Activated CD4-positive, alpha-beta T cell treated with anti-CD3 and anti-CD28 coated beads, Interleukin-2, amount 10 ng/mL, durations not matched to agents 24 days and 14 days (primary cell): Measurements from ENCODE around the gene TRUB1. TPM values are rescaled to one million over a fixed set of nuclear protein-coding genes. Genes with fewer than 3 reads are reported as not detected.

Source experiments
- DNase-seq: peaks from one replicate; pipeline ENCODE4 v3.0.0; 2022
- H3K27ac Mint-ChIP-seq: one replicate; pipeline ENCODE4 v1.8.0; 2022; ENCODE audit warnings: mild to moderate bottlenecking, mixed read lengths
- H3K27me3 Mint-ChIP-seq: one replicate; pipeline ENCODE4 v1.8.0; 2022; ENCODE audit warnings: mixed read lengths
- H3K36me3 Mint-ChIP-seq: one replicate; pipeline ENCODE4 v1.8.0; 2022; ENCODE audit warnings: low read depth, mild to moderate bottlenecking, mixed read lengths
- H3K4me1 Mint-ChIP-seq: one replicate; pipeline ENCODE4 v1.8.0; 2021; ENCODE audit warnings: mixed read lengths
- H3K4me3 Mint-ChIP-seq: one replicate; pipeline ENCODE4 v1.8.0; 2022; ENCODE audit warnings: mild to moderate bottlenecking, moderate library complexity, mixed read lengths
- H3K9me3 Mint-ChIP-seq: one replicate; pipeline ENCODE4 v1.8.0; 2021; ENCODE audit warnings: mixed read lengths
- intact Hi-C: fragments of 100-400 bp; cut with micrococcal nuclease; formaldehyde crosslinking; loops from one replicate; pipeline ENCODE4 v1.15.1; 2023
- total RNA-seq: library from RNA; stranded (reverse); gene quantifications from 2 replicates; pipeline ENCODE4 v1.2.3, GENCODE V29; 2022

The TRUB1 gene
- total RNA-seq, 1 donor from 2014 or later = 20.9 TPM

GRCh38 chr10:114973306-114973705 lies 35.3 kb downstream of the TRUB1 start:
- Mint-ChIP-seq H3K27ac (no peak overlapping the region), H3K36me3 (peaks cover 20% of the 10 kb centered on the region), H3K4me1 (peaks cover 8% of the 10 kb centered on the region), H3K9me3 (no peaks in the 10 kb centered on the region), H3K27me3 (no peaks in the 10 kb centered on the region), H3K4me3 (no peak overlapping the region)
- intact Hi-C loops = no loop called here
- DNase-seq = no peak

- intact Hi-C loops = no loop called here
- Mint-ChIP-seq H3K4me3 (no peak overlapping the region), H3K27ac (no peak overlapping the region), H3K36me3 (peaks cover 19% of the 10 kb centered on the region), H3K27me3 (no peaks in the 10 kb centered on the region), H3K4me1 (peaks cover 6% of the 10 kb centered on the region), H3K9me3 (no peaks in the 10 kb centered on the region)
- no peak for DNase-seq
These were observed 36.0 kb downstream of the TRUB1 start for GRCh38 chr10:114973997-114974396.

GRCh38 chr10:114974625-114975024 lies 36.6 kb downstream of the TRUB1 start:
- intact Hi-C loops = no loop called here

GRCh38 chr10:114975091-114975490 lies 37.1 kb downstream of the TRUB1 start:
- intact Hi-C loops = no loop called here
- H3K9me3 Mint-ChIP-seq = no peaks in the 10 kb centered on the region

More at GRCh38 chr10:114974625-114975024, 36.6 kb downstream of the TRUB1 start:
- Mint-ChIP-seq H3K4me3 (no peak overlapping the region), H3K27ac (no peak overlapping the region), H3K9me3 (no peaks in the 10 kb centered on the region), H3K27me3 (no peaks in the 10 kb centered on the region), H3K4me1 (peaks cover 6% of the 10 kb centered on the region), H3K36me3 (peaks cover 19% of the 10 kb centered on the region)
- DNase-seq = no peak

GRCh38 chr10:114982989-114983388 lies 45.0 kb downstream of the TRUB1 start:
- H3K36me3 Mint-ChIP-seq = peaks cover 34% of the 10 kb centered on the region
- intact Hi-C loops = no loop called here
- H3K9me3 Mint-ChIP-seq = peaks cover 19% of the 10 kb centered on the region
- no peak overlapping the region for H3K27ac Mint-ChIP-seq
- H3K4me3 Mint-ChIP-seq = no peak overlapping the region
- DNase-seq = no peak
- no peaks in the 10 kb centered on the region for H3K27me3 Mint-ChIP-seq
- H3K4me1 Mint-ChIP-seq = no peaks in the 10 kb centered on the region

More at GRCh38 chr10:114975091-114975490, 37.1 kb downstream of the TRUB1 start:
- no peak for DNase-seq
- Mint-ChIP-seq H3K4me1 (peaks cover 6% of the 10 kb centered on the region), H3K27me3 (no peaks in the 10 kb centered on the region), H3K36me3 (peaks cover 19% of the 10 kb centered on the region), H3K27ac (no peak overlapping the region), H3K4me3 (no peak overlapping the region)

- H3K4me1 Mint-ChIP-seq = no peaks in the 10 kb centered on the region
- DNase-seq = no peak
- intact Hi-C loops = no loop called here
- H3K36me3 Mint-ChIP-seq = peaks cover 19% of the 10 kb centered on the region
- H3K27me3 Mint-ChIP-seq = no peaks in the 10 kb centered on the region
- no peak overlapping the region for H3K4me3 Mint-ChIP-seq
- peaks cover 16% of the 10 kb centered on the region for H3K9me3 Mint-ChIP-seq
- no peak overlapping the region for H3K27ac Mint-ChIP-seq
These were observed 50.0 kb downstream of the TRUB1 start for GRCh38 chr10:114987995-114988394.

GRCh38 chr10:114990586-114990985 lies 52.6 kb downstream of the TRUB1 start:
- Mint-ChIP-seq H3K27me3 (no peaks in the 10 kb centered on the region), H3K4me1 (no peaks in the 10 kb centered on the region), H3K27ac (no peak overlapping the region), H3K36me3 (peaks cover 3% of the 10 kb centered on the region), H3K4me3 (no peak overlapping the region), H3K9me3 (peaks cover 3% of the 10 kb centered on the region)
- intact Hi-C loops = no loop called here
- DNase-seq = no peak

GRCh38 chr10:114990991-114991390 lies 53.0 kb downstream of the TRUB1 start:
- DNase-seq = no peak
- no peaks in the 10 kb centered on the region for H3K4me1 Mint-ChIP-seq
- H3K4me3 Mint-ChIP-seq = no peak overlapping the region
- no peak overlapping the region for H3K27ac Mint-ChIP-seq
- H3K9me3 Mint-ChIP-seq = peaks cover 3% of the 10 kb centered on the region
- no peaks in the 10 kb centered on the region for H3K27me3 Mint-ChIP-seq
- intact Hi-C loops = no loop called here
- peaks cover 3% of the 10 kb centered on the region for H3K36me3 Mint-ChIP-seq

- DNase-seq = no peak
- H3K4me3 Mint-ChIP-seq = no peak overlapping the region
- H3K36me3 Mint-ChIP-seq = peaks cover 3% of the 10 kb centered on the region
- H3K27ac Mint-ChIP-seq = no peak overlapping the region
- no peaks in the 10 kb centered on the region for H3K27me3 Mint-ChIP-seq
- no peaks in the 10 kb centered on the region for H3K4me1 Mint-ChIP-seq
- intact Hi-C loops = no loop called here
- H3K9me3 Mint-ChIP-seq = peaks cover 3% of the 10 kb centered on the region
These were observed 54.3 kb downstream of the TRUB1 start for GRCh38 chr10:114992189-114992775.

- H3K4me3 Mint-ChIP-seq = no peak overlapping the region
- intact Hi-C loops = no loop called here
- H3K27ac Mint-ChIP-seq = no peak overlapping the region
- no peaks in the 10 kb centered on the region for H3K9me3 Mint-ChIP-seq
- H3K4me1 Mint-ChIP-seq = no peaks in the 10 kb centered on the region
- no peak for DNase-seq
- H3K36me3 Mint-ChIP-seq = no peaks in the 10 kb centered on the region
- no peaks in the 10 kb centered on the region for H3K27me3 Mint-ChIP-seq
These were observed 57.7 kb downstream of the TRUB1 start for GRCh38 chr10:114995468-114996247.

GRCh38 chr10:114996542-114996941 lies 58.5 kb downstream of the TRUB1 start:
- H3K36me3 Mint-ChIP-seq = no peaks in the 10 kb centered on the region
- no peaks in the 10 kb centered on the region for H3K4me1 Mint-ChIP-seq
- no peak for DNase-seq
- H3K27me3 Mint-ChIP-seq = no peaks in the 10 kb centered on the region
- intact Hi-C loops = no loop called here
- no peak overlapping the region for H3K27ac Mint-ChIP-seq
- no peaks in the 10 kb centered on the region for H3K9me3 Mint-ChIP-seq
- no peak overlapping the region for H3K4me3 Mint-ChIP-seq

- Mint-ChIP-seq H3K27me3 (peaks cover 5% of the 10 kb centered on the region), H3K4me3 (no peak overlapping the region), H3K27ac (no peak overlapping the region), H3K4me1 (no peaks in the 10 kb centered on the region), H3K36me3 (no peaks in the 10 kb centered on the region), H3K9me3 (no peaks in the 10 kb centered on the region)
- intact Hi-C loops = no loop called here
- no peak for DNase-seq
These were observed 61.0 kb downstream of the TRUB1 start for GRCh38 chr10:114998993-114999392.

- intact Hi-C loops = no loop called here
- H3K27me3 Mint-ChIP-seq = peaks cover 6% of the 10 kb centered on the region
- H3K27ac Mint-ChIP-seq = no peak overlapping the region
- H3K4me1 Mint-ChIP-seq = no peaks in the 10 kb centered on the region
- no peak for DNase-seq
- no peaks in the 10 kb centered on the region for H3K36me3 Mint-ChIP-seq
- no peaks in the 10 kb centered on the region for H3K9me3 Mint-ChIP-seq
- H3K4me3 Mint-ChIP-seq = no peak overlapping the region
These were observed 63.7 kb downstream of the TRUB1 start for GRCh38 chr10:115001506-115002381.

- no peaks in the 10 kb centered on the region for H3K36me3 Mint-ChIP-seq
- intact Hi-C loops = no loop called here
- no peak overlapping the region for H3K27ac Mint-ChIP-seq
- DNase-seq = no peak
- no peak overlapping the region for H3K4me3 Mint-ChIP-seq
- no peaks in the 10 kb centered on the region for H3K9me3 Mint-ChIP-seq
- H3K27me3 Mint-ChIP-seq = peaks cover 6% of the 10 kb centered on the region
- H3K4me1 Mint-ChIP-seq = no peaks in the 10 kb centered on the region
These were observed 65.4 kb downstream of the TRUB1 start for GRCh38 chr10:115003396-115003795.
